SK-N-SH (cell line): ENCODE measurements around the gene IRX6. TPM values are rescaled to one million over a fixed set of nuclear protein-coding genes. Genes with fewer than 3 reads are reported as not detected.

Experiments used
- CTCF ChIA-PET: fragments of 300-600, 350-600 bp; formaldehyde crosslinking; extraction: SDS; loops from one replicate; lab custom pipeline; 2021; lab: Yijun Ruan, JAX
- POLR2A ChIA-PET: fragments of 350-600 bp; sonication (Branson Sonifier 250); formaldehyde crosslinking; extraction: SDS; loops from one replicate; lab custom pipeline; 2020; ENCODE audit warnings: antibody characterized with exemption, inconsistent platforms; lab: Yijun Ruan, JAX
- DNase-seq: peaks from one replicate; pipeline ENCODE4 v3.0.0; 2012
- H2AFZ ChIP-seq: fragments of 200-600 bp; sonication (generic); 2 replicates; pipeline ENCODE4 v1.8.1; 2016; ENCODE audit warnings: antibody characterized with exemption, mild to moderate bottlenecking, low read depth
- H3F3A ChIP-seq: fragments of 200-600 bp; sonication (generic); replicated peaks from 2 replicates; pipeline ENCODE3; 2016; ENCODE audit warnings: antibody characterized with exemption, mild to moderate bottlenecking; ENCODE audit not compliant: insufficient read depth
- H3K27ac ChIP-seq, 2 experiments: fragments of 200-500 bp in 1 of 2; fragments of 200-600 bp in 1 of 2; sonication (Bioruptor generic) in 1 of 2; sonication (generic), shearing (Covaris generic) in 1 of 2; 2 replicates each; pipeline versions ENCODE4 v1.5.1 to v1.6.1; 2014 to 2016; ENCODE audit warnings: low read depth in 2 of 2, inconsistent platforms in 1 of 2, low read length in 1 of 2, mild to moderate bottlenecking in 1 of 2, mixed read lengths in 1 of 2
- H3K27me3 ChIP-seq: fragments of 200-600 bp; sonication (generic), shearing (Covaris generic); 2 replicates; pipeline ENCODE4 v1.6.1; 2016; ENCODE audit warnings: mixed run types; ENCODE audit not compliant: insufficient read depth
- H3K36me3 ChIP-seq, 2 experiments: fragments of 200-500 bp in 1 of 2; fragments of 200-600 bp in 1 of 2; sonication (Bioruptor generic) in 1 of 2; sonication (generic) in 1 of 2; replicated peaks in 1 of 2; 2 replicates each; pipeline versions ENCODE3 to v1.5.1; 2014 to 2016; ENCODE audit warnings: low read length in 1 of 2, mild to moderate bottlenecking in 1 of 2; ENCODE audit not compliant: insufficient read depth in 2 of 2, control insufficient read depth in 1 of 2
- H3K4me1 ChIP-seq, 2 experiments: fragments of 200-500 bp in 1 of 2; fragments of 200-600 bp in 1 of 2; sonication (Bioruptor generic) in 1 of 2; sonication (generic), shearing (Covaris generic) in 1 of 2; 2 replicates each; pipeline versions ENCODE4 v1.5.1 to v1.6.1; 2014 to 2016; ENCODE audit warnings: low read depth in 1 of 2, low read length in 1 of 2, mixed run types in 1 of 2; ENCODE audit not compliant: insufficient read depth in 2 of 2, control insufficient read depth in 1 of 2
- H3K4me2 ChIP-seq: fragments of 200-600 bp; sonication (generic), shearing (Covaris generic); 2 replicates; pipeline ENCODE4 v1.6.1; 2017; ENCODE audit warnings: mixed run types
- H3K4me3 ChIP-seq, 2 experiments: fragments of 200-500 bp in 1 of 2; fragments of 200-600 bp in 1 of 2; sonication (Bioruptor generic) in 1 of 2; sonication (generic), shearing (Covaris generic) in 1 of 2; 2 replicates each; pipeline versions ENCODE4 v1.5.1 to v1.8.1; 2014 to 2016; ENCODE audit warnings: low read depth in 2 of 2, inconsistent platforms in 1 of 2, low read length in 1 of 2, mild to moderate bottlenecking in 1 of 2, mixed read lengths in 1 of 2, moderate library complexity in 1 of 2
- H3K79me2 ChIP-seq: fragments of 200-600 bp; sonication (generic); 2 replicates; pipeline ENCODE4 v1.8.1; 2017; ENCODE audit warnings: mild to moderate bottlenecking; ENCODE audit not compliant: insufficient read depth
- H3K9ac ChIP-seq: fragments of 200-600 bp; sonication (generic); 2 replicates; pipeline ENCODE4 v1.6.1; 2017; ENCODE audit warnings: mixed run types
- H3K9me2 ChIP-seq: fragments of 200-600 bp; sonication (generic); 2 replicates; pipeline ENCODE4 v1.6.1; 2017; ENCODE audit warnings: mixed run types
- H3K9me3 ChIP-seq: fragments of 200-600 bp; sonication (generic); 2 replicates; pipeline ENCODE4 v1.6.1; 2017; ENCODE audit warnings: mixed run types, mild to moderate bottlenecking, moderate library complexity
- H4K20me1 ChIP-seq: fragments of 200-600 bp; sonication (generic); 2 replicates; pipeline ENCODE4 v1.6.1; 2017; ENCODE audit warnings: mild to moderate bottlenecking, mixed run types; ENCODE audit not compliant: insufficient read depth
- CHD2 ChIP-seq: fragments of 150-350 bp; IDR thresholded peaks from 2 replicates; pipeline ENCODE4 v1.6.1; 2018; ENCODE audit warnings: low read length; ENCODE audit not compliant: partially characterized antibody
- CTCF ChIP-seq: fragments of 200-600 bp; sonication (generic); IDR thresholded peaks from 2 replicates; pipeline ENCODE4 v1.6.1; 2017; ENCODE audit warnings: antibody characterized with exemption, mild to moderate bottlenecking, moderate library complexity
- EP300 ChIP-seq, 2 experiments: IDR thresholded peaks; 2 replicates each; pipeline versions ENCODE4 v1.4.0 to v1.6.1; 2012; ENCODE audit warnings: borderline replicate concordance in 1 of 2, low read depth in 1 of 2, low read length in 1 of 2
- EZH2phosphoT487 ChIP-seq: fragments of 200-600 bp; sonication (generic); IDR thresholded peaks from 2 replicates; pipeline ENCODE4 v1.6.1; 2017; ENCODE audit warnings: low read depth, mixed run types, mild to moderate bottlenecking, antibody characterized with exemption, moderate library complexity, borderline replicate concordance
- FOSL2 ChIP-seq: IDR thresholded peaks from 2 replicates; pipeline ENCODE4 v1.4.0; 2012; ENCODE audit warnings: low read depth, mild to moderate bottlenecking, moderate library complexity, borderline replicate concordance
- GABPA ChIP-seq: IDR thresholded peaks from 2 replicates; pipeline ENCODE4 v1.4.0; 2012; ENCODE audit warnings: low read depth, mild to moderate bottlenecking
- GATA2 ChIP-seq: sonication (generic); formaldehyde crosslinking; IDR thresholded peaks from 2 replicates; pipeline ENCODE4 v1.5.0; 2020; ENCODE audit warnings: mild to moderate bottlenecking, missing genetic modification reagents
- JUND ChIP-seq: IDR thresholded peaks from 2 replicates; pipeline ENCODE4 v1.4.0; 2012
- MEF2A ChIP-seq: IDR thresholded peaks from 2 replicates; pipeline ENCODE4 v1.4.0; 2012; ENCODE audit warnings: low read depth, borderline replicate concordance
- MXI1 ChIP-seq: IDR thresholded peaks from 2 replicates; pipeline ENCODE4 v1.6.1; 2012; ENCODE audit warnings: mild to moderate bottlenecking, low read depth, low read length, improper control_type of control experiment
- NFIC ChIP-seq: IDR thresholded peaks from 2 replicates; pipeline ENCODE4 v1.4.0; 2012; ENCODE audit warnings: borderline replicate concordance
- NRF1 ChIP-seq: IDR thresholded peaks from 2 replicates; pipeline ENCODE4 v1.6.1; 2012; ENCODE audit warnings: low read depth, mild to moderate bottlenecking, low read length
- RCOR1 ChIP-seq: fragments of 150-350 bp; IDR thresholded peaks from 2 replicates; pipeline ENCODE4 v1.6.1; 2017; ENCODE audit warnings: antibody characterized with exemption, low read length
- REST ChIP-seq: IDR thresholded peaks from 2 replicates; pipeline ENCODE4 v1.6.1; 2012; ENCODE audit warnings: mild to moderate bottlenecking, low read depth, low read length, moderate library complexity
- SIN3A ChIP-seq: IDR thresholded peaks from 2 replicates; pipeline ENCODE4 v1.6.1; 2012; ENCODE audit warnings: low read depth, mild to moderate bottlenecking, low read length, moderate library complexity, borderline replicate concordance
- TAF1 ChIP-seq: IDR thresholded peaks from 2 replicates; pipeline ENCODE4 v1.6.1; 2012; ENCODE audit warnings: low read depth, mild to moderate bottlenecking, low read length, moderate library complexity, borderline replicate concordance
- TCF12 ChIP-seq: IDR thresholded peaks from 2 replicates; pipeline ENCODE4 v1.4.0; 2012
- USF1 ChIP-seq: IDR thresholded peaks from 2 replicates; pipeline ENCODE4 v1.4.0; 2012; ENCODE audit warnings: low read depth, borderline replicate concordance
- YY1 ChIP-seq: IDR thresholded peaks from 2 replicates; pipeline ENCODE4 v1.4.0; 2012; ENCODE audit warnings: low read depth, mild to moderate bottlenecking
- WGBS: methylation state at CpG from one replicate; pipeline ENCODE4 v1.1.6; 2017; ENCODE audit warnings: low lambda C conversion rate; 5-methylcytosine and 5-hydroxymethylcytosine counted together
- polyA plus RNA-seq, 3 experiments: library from polyadenylated mRNA; depleted of rRNA; stranded (reverse); fragments of >200 nt; gene quantifications; 2 replicates each; pipeline ENCODE4 v1.2.3, GENCODE V29; 2012

The IRX6 gene
- polyA plus RNA-seq, 1 of the 3 experiments (the other 2 are of a cell fraction), result not detected

GRCh38 chr16:55285586-55285985 is 38.4 kb upstream of the IRX6 start:
- no peak overlapping the region for H2AFZ ChIP-seq
- no peaks in the 10 kb centered on the region for H3K9me2 ChIP-seq
- no peak overlapping the region for H3K9ac ChIP-seq
- peak overlapping the region in 1 of 2 experiments; percentile 99; a peak in 2 of 4 replicates for H3K27ac ChIP-seq
- H3K9me3 ChIP-seq, result no peaks in the 10 kb centered on the region
- no peaks in the 10 kb centered on the region for H3K79me2 ChIP-seq
- peak; percentile 28 for DNase-seq
- no peaks in the 10 kb centered on the region for H3K27me3 ChIP-seq
- H3F3A ChIP-seq, result no peaks in the 10 kb centered on the region
- WGBS, result 23% methylated on average over 2 of the region's 2 CpGs
- no peaks in the 10 kb centered on the region for H4K20me1 ChIP-seq
- no peak overlapping the region for H3K4me3 ChIP-seq
- no peak overlapping the region for H3K4me2 ChIP-seq
- H3K36me3 ChIP-seq, result no peaks in the 10 kb centered on the region
- POLR2A ChIA-PET, result no interaction called here
- CTCF ChIA-PET, result interaction anchor here (1.3 to 2.0 kb wide), 4 partner anchors 38 to 1736 kb away, joined by 5 to 9 read pairs (median 6); partner anchors contain the start of gene IRX6
- TF ChIP-seq RCOR1, result 0 out of 2 replicates have a peak, but pooled peaks have one; percentile 49
- TF ChIP-seq CHD2, result peak; percentile 14
- peak; percentile 53 for TF ChIP-seq GATA2 (CRISPR knock-in tag)
- TF ChIP-seq REST, result no peak
- TF ChIP-seq EP300 (IDR thresholded peaks at IDR 0.05; ENCODE audit: borderline replicate concordance in 1 of 2, low read depth in 1 of 2, low read length in 1 of 2), result peak in 1 of 2 experiments; percentile 69; a peak in 2 of 4 replicates
- TF ChIP-seq MXI1, result no peak
- TF ChIP-seq, all 33 proteins: peak for 4
- peaks cover 0 to 40% of the 10 kb centered on the region in 2 experiments; a peak in 2 of 4 replicates for H3K4me1 ChIP-seq

GRCh38 chr16:55289353-55289752 is 34.6 kb upstream of the IRX6 start:
- H3K27ac ChIP-seq, result no peak overlapping the region
- whole genome bisulfite sequencing, result 20% methylated on average over 2 of the region's 2 CpGs
- H3K4me3 ChIP-seq, result no peak overlapping the region
- CTCF ChIA-PET, result no interaction called here
- H3K79me2 ChIP-seq, result no peaks in the 10 kb centered on the region
- H3K27me3 ChIP-seq, result no peaks in the 10 kb centered on the region
- no peak overlapping the region for H2AFZ ChIP-seq
- no peak overlapping the region for H3K4me2 ChIP-seq
- H3K36me3 ChIP-seq, result no peaks in the 10 kb centered on the region
- POLR2A ChIA-PET, result no interaction called here
- H3K4me1 ChIP-seq, result peaks cover 0 to 12% of the 10 kb centered on the region in 2 experiments; a peak in 2 of 4 replicates
- H3K9me2 ChIP-seq, result no peaks in the 10 kb centered on the region
- no peaks in the 10 kb centered on the region for H3K9me3 ChIP-seq
- no peaks in the 10 kb centered on the region for H3F3A ChIP-seq
- DNase-seq, result no peak
- no peak overlapping the region for H3K9ac ChIP-seq
- TF ChIP-seq FOSL2 (no peak), SIN3A (no peak), USF1 (no peak), NFIC (no peak), TCF12 (no peak), EZH2phosphoT487 (no peak), NRF1 (no peak), TAF1 (no peak), MEF2A (no peak), MXI1 (no peak), CTCF (no peak), GABPA (no peak), YY1 (no peak), JUND (no peak)
- TF ChIP-seq, all 33 proteins: peak for 0
- no peaks in the 10 kb centered on the region for H4K20me1 ChIP-seq
